A673 (cell line): Measurements from ENCODE around the gene ATRNL1.
"Not testable (repeated sequence)": the region's sequence is repeated elsewhere in the genome, so short reads cannot be mapped to it uniquely, and the experiment has no call there.

Source experiments
- EZH2 ChIP-seq: fragments of 200-600 bp; sonication (generic); IDR thresholded peaks from 2 replicates; pipeline ENCODE4 v1.6.1; 2017; ENCODE audit warnings: borderline replicate concordance, low read depth, mild to moderate bottlenecking, mixed read lengths, antibody characterized with exemption, low read length; ENCODE audit not compliant: poor library complexity, severe bottlenecking
- TF ChIP-seq, protein P1 (sequence below): fragments of 300-800, 200-600 bp; sonication (generic); conservative IDR thresholded peaks from 2 replicates; pipeline ENCODE4 v1.5.1; 2017; ENCODE audit warnings: low read depth, mild to moderate bottlenecking, antibody characterized with exemption, low read length, moderate library complexity, mixed read lengths

DNA sequence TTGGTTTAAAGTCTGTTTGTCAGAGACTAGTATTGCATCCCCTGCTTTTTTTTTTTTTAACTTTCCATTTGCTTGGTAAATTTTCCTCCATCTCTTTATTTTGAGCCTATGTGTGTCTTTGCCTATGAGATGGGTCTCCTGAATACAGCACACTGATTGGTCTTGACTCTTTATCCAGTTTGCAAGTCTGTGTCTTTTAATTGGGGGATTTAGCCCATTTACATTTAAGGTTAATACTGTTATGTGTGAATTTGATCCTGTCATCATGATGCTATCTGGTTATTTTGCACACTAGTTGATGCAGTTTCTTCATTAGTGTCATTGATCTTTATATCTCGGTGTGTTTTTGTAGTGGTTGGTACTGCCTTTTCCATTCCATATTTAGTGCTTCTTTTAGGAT is 226.5 kb downstream of the ATRNL1 start:
- not testable (repeated sequence) for TF ChIP-seq EZH2
- TF ChIP-seq, protein P1, sequence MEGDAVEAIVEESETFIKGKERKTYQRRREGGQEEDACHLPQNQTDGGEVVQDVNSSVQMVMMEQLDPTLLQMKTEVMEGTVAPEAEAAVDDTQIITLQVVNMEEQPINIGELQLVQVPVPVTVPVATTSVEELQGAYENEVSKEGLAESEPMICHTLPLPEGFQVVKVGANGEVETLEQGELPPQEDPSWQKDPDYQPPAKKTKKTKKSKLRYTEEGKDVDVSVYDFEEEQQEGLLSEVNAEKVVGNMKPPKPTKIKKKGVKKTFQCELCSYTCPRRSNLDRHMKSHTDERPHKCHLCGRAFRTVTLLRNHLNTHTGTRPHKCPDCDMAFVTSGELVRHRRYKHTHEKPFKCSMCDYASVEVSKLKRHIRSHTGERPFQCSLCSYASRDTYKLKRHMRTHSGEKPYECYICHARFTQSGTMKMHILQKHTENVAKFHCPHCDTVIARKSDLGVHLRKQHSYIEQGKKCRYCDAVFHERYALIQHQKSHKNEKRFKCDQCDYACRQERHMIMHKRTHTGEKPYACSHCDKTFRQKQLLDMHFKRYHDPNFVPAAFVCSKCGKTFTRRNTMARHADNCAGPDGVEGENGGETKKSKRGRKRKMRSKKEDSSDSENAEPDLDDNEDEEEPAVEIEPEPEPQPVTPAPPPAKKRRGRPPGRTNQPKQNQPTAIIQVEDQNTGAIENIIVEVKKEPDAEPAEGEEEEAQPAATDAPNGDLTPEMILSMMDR: not testable (repeated sequence)
